COLO668 (cell line): Measurements from ENCODE around the gene SHOC2.
A peak's percentile ranks its signal among the peaks of the same experiment; 100 is the strongest.

ENCODE experiments used
- DNase-seq: peaks from one replicate; lab custom pipeline; 2025; ENCODE audit not compliant: unreplicated experiment; lab: John Stamatoyannopoulos, UW

SHOC2 gene

DNA sequence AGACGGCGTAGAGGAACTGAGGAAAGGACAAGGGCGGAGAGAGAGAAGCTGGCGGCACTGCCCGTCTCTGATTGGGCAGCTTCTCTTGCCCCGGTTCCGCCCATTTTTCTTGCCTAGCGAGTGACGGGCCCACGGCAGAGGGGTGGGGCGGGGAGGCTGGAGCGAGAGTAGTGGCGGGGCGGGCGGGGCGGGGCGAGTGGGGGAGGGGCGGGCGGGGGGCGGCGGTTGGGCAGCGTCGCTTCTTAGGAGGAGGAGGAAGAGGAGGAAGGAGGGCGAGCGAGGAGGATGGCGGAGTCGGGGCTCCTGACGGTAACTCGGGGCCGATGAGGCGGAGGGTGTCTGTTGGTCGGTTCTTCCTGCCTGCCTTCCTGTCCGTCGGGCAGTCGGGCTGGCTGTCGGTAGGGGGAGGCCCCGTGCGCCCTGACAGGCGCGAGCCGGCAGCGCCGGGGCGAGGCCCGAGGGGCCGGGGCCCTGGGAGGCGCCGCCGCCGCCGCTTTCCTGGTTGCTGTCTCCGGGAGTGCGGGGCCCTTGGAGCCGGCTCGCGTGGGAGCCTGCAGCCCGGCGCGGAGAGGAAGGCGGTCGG lies at the start of gene SHOC2:
Gene SHOC2, plus strand, starts transcription at position 256 of the 583 bp plus-strand sequence. CDS start 44,755 bp downstream, outside the sequence.
- DNase-seq = peak; percentile 96

DNA sequence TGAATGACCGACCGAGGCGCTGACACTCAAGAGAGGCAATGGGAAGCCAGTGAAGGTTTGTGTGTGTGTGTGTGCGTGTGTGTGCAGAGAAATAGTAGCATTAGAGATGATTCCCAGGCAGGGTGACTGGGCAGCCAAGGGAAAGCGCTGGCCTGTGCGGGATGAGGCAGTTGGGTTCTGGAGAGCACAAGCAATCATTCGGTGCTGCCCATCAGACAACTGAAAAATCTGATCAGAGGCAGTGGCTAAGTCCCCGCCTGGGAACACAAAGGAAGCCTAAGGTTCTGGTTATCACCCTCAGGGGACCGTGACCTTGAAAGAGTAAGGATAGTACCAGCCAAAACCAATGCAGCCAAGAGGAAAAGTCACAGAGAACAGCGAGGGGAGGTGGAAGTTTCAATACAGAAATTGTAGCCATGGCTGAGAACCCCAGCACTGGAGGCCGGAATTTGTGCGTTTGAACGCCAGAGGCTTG lies 48.5 kb upstream of the SHOC2 start:
- DNase-seq = no peak

DNA sequence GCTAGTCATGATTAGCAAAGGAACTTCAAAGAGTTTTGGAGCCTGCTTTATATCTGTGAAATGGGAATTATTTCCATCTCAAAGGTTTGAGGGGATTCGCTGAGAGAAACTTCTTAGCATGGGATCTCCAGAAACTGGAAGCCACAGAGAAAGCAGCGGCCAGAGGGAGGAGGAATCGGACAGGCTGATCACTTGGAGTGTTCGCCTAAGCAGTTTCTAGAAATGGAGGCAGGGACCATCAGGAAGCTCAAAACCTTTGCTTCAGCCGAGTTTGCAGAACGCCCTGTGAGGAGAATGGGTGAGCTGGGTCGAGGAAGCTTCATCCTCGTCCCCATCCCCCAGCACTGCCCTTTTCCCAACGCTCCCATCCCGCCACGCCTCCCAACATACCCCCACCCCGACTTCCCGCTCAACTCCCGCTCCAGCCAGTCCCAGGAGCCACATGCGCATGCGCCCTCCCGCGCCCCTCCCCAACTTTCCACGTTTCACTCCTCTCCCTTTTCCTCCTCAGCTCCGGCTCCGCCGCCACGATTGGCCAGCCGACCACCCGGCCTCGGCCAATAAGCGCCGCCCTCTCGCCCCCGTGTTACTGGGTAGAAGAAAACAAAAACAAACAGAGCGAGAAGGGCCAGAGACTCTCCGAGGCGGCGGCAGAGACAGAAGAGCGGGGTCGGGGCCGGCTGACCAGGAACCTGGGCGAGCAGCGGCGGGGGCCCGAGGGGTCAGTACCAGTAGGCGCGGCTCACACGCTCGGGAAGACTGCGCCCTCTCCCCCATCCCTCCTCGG lies 47.9 kb upstream of the SHOC2 start, which contains the start of gene PDCD4:
Gene PDCD4, plus strand, starts transcription at position 631 of the 787 bp plus-strand sequence. CDS start 4,100 bp downstream, outside the sequence.
- peak; percentile 95 for DNase-seq

DNA sequence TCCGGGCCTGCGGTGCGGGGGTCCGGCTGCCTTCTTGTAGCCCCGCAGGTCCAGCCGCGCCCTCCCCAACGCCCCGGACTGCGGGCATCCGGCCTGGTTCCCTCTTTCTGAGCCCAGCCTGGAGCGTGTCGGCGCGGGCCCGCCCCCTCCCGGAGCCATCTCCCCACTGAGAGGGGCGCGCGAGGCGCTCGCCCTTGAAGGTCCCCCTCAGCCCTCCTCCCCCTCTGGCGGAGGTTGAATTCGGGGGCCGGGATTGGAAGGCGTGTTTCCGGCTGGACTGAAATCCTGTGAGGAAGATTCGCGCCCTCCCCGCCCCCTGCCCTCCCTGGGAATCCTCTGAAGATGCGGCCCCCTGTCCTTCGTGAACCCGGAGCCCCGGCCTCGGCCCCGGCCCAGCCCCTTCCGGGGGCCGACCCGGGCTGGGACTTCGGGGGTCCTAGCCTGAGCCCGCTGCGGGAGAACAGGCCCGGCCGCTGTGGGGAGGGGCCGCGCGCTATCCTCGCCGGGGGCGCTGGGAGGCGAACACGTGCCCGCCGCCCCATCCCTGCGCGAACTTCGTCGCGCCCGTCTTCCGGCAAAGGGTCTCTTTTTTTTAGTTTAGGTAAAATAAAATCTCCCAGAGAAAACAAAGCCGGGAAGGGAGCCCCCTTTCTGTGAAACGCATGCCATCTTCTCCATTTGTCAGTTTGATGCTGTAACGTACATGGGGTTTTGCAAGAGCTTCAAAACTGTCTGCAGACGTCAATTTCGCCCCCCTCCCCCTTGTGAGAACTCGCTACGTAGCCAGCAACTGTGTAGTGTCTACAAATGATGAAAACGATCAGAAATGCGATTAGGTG lies 47.0 kb upstream of the SHOC2 start:
- DNase-seq = peak; percentile 51

DNA sequence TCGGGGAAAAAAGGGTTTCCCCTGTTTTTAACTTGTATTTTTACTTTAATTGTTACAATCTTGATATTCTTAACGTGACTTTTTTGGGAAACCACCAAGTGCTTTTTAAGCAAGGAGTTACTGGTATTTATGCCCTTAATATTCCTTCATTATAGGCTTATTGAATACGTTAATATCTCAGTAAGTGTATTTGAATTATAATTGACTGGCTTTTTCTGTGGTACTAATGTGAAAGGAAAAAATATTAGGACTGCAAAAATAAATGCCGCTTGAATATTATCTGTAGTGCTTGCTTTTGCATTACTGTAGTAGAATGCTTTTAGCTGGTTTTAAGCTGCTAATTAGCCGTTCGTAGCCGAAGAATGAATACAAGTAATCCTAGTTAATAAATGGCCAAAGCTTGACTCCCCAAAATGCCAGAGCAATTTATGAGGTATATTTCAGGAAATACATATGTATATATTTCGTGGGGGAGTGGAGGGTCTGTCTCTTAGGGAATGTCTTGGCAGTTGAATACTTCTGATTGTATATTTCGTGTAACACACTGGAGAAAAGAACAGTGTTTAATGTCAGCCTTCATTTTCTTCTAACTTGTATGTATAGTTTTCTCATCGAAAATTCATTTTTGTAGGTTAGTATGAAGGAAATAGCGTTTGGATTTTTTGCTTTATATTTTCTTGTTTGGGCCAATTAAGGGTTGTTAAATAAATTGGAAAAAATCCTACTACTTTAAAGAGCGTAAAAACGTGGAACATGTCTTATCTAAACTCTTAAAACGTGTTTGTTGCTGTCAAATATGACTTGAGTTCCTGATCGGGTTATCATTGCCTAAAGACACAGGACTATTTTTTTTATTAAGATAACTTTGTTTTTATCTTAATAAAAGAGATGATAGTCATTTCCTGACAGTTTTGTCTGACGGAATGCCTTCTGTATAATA lies 46.1 kb upstream of the SHOC2 start:
- no peak for DNase-seq

GRCh38 chr10:110873951-110874350 lies 45.5 kb upstream of the SHOC2 start:
- DNase-seq = no peak

DNA sequence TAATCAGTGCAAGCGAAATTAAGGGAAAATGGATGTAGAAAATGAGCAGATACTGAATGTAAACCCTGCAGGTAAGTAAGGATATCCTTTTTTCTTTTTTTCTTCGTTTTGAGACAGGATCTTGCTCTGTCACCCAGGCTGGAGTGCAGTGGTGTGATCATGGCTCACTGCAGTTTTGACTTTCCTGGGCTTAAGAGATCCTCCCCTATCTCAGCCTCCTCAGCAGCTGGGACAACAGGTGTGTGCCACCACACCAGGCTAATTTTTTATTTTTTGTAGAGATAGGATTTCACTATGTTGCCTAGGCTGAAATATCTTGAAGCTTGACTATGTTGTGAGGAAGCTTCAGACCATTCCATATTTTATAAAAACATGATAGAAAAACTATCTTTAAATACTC lies 43.4 kb upstream of the SHOC2 start:
- no peak for DNase-seq

DNA sequence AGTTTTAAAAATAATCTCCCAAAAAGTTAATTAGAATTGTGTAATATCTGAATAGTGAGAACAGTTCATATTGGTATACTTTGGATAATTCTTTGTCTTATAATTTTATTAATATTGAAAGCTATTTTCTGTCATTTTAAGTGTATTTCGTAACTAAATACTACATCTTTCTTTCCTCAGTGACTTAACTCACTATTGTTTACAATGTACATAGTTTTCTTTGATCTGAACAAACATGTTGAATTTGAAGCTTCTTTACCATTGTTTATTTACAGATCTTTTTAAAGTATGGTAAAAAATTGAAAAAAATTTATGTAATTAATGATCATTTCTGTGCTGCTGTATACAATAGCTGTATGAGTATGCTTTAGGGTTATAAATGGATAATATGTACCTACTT lies 42.6 kb upstream of the SHOC2 start:
- no peak for DNase-seq

GRCh38 chr10:110880012-110880411 lies 39.4 kb upstream of the SHOC2 start:
- DNase-seq = no peak

- DNase-seq = no peak
Observed at GRCh38 chr10:110881247-110881646, 38.2 kb upstream of the SHOC2 start.

DNA sequence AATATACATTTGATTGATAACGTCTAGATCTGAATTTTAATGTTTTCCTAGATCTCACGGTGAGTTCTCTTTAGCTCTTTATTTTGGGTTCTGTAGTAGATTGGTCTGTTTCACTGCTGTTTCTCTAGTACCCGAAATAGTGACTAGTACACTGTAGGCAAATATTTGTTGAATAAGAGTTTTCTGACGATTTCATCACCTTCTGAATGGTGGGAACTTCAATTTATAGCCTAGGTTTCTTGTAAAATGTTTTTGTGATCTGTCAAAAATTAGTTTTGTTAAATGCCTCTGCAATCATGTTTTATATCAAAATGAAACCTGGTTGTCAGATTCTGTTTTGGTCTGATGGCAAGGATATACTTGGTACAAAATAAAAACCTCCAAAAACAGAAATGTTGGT lies 37.5 kb upstream of the SHOC2 start:
- DNase-seq = no peak

DNA sequence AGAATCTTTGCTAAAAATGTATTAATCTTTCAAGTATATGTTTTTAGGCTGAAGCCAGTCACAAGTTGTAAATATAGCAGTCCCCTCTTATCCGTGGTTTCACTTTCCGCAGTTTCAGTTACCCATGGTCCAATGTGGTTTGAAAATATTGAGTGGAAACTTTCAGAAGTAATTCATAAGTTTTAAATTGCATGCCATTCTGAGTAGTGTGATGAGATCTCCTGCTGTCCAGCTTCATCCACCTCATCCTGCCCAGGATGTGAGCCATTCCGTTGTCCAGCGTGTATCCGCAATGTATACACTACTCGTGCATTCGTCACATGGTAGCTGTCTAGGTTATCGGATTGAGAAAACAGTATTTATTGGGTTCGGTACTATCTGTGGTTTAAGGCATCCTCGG lies 35.5 kb upstream of the SHOC2 start:
- no peak for DNase-seq

DNA sequence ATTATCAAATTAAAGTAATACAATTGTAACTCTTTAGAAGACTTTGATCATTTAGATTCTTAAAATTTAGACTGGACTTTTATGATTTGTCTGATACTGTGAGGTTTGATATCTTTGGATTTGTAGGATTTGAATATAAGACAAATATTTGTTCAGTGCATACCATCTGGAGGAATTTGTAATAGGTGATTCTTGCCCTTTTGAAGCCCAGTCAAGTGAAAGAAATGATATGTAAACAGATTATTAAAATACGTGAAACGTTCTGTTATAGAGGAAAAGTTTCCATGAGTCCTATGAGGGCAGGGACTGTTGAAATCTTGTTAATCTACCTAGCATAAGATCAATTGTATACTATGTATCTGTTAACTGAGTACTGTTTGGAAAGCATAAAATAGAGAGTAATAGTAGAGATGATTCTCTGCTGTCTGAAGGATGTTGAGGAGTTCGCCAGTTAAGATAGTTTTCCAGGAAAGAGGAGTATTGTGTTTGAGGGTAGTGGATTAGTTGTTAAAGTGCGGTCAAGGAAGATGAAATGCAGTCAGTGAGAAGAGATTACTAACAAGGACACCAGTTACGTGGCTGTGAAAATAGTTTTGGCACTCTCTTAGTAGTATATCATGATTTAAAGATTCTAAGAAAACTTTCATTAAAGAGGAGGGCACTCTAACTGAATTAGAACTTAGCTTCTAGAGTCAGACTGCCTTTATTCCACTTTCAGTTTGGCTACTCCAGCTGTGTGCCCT lies 33.3 kb upstream of the SHOC2 start:
- no peak for DNase-seq

DNA sequence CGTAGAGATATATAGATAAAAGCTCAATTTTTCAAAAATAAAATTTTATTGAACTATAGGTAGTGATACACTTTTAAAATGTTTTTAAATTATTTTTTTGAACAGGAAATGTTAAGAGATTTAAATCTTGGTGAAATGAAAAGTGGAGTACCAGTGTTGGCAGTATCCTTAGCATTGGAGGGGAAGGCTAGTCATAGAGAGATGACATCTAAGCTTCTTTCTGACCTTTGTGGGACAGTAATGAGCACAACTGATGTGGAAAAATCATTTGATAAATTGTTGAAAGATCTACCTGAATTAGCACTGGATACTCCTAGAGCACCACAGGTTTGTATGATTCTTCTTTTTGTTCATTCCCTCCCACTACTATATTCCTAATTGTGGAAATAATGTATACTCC lies 31.8 kb upstream of the SHOC2 start:
- no peak for DNase-seq

GRCh38 chr10:110892602-110893288 lies 26.7 kb upstream of the SHOC2 start:
- no peak for DNase-seq

DNA sequence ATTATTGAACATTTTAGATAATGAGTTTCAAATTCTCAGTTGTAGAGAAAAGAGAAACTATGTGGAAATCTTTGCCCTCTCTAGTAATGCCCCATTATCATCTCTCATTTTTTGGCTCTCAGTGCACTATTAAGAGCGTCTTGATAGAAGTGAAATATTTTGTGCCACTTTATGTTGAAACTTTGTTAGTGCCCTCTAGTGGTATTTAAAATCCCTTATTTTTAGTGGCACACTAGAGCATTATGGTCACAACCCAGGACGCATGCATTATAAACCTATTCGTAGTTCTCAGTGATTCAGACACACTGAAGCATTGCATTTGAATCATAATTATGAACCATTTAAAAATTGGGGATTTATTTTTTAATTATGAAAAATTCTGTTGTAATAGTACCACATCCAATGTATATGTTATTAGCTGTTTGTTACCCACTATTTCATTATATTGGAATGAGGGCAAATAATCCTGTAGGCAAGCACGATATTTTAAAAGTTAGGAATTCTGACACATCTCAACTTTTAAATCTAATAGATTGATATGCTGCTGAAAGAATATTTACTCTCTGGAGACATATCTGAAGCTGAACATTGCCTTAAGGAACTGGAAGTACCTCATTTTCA lies 25.7 kb upstream of the SHOC2 start:
- DNase-seq = no peak

DNA sequence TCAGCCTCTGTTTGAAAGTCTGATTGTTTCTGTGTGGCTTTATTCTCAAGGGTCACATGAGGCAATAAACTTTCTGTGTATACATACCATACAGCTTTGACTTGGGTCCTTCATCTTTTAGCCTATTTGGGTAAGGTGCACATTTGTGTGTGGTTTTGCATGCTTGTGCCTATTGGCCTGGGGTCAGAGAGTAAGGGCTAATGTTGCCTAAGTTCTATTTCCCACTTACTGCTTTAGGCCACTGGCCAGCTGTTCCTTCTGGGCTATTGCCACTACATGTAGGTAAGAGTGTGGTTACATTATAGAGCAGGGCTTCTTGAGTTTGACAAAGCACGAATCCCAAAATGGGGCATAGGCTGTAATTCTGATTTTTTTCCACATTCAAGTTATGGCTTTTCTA lies 22.2 kb upstream of the SHOC2 start:
- no peak for DNase-seq

- DNase-seq = no peak
Observed at GRCh38 chr10:110898391-110898790, 21.0 kb upstream of the SHOC2 start.

DNA sequence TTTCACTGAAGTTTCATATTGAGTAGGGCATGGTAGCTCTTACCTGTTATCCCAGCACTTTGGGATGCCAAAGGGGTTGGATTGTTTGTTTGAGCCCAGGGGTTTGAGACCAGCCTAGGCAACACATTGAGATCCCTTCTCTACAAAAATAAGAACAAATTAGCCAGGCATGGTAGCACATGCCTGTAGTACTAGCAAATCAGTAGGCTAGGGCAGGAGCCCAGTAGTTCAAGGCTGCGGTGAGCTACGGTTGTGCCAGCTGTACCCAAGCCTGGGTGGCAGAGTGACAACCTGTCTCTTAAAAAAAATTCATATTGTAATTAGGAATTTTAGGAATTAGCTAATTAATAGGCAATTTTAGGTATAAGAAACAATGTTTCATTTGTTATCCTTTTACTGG lies 18.4 kb upstream of the SHOC2 start:
- DNase-seq = no peak
